H1 (cell line): ENCODE data around the gene VOPP1. TPM values are rescaled to one million over a fixed set of nuclear protein-coding genes. Genes with fewer than 3 reads are reported as not detected.

Experiments
- ASH2L ChIP-seq: fragments of 200-600, 300-600 bp; sonication (generic); IDR thresholded peaks from one replicate; pipeline ENCODE4 v1.7.1; 2017; ENCODE audit warnings: low read length
- CBX8 ChIP-seq: fragments of 300-800, 300-1000 bp; sonication (generic); IDR thresholded peaks from 2 replicates; pipeline ENCODE4 v1.7.1; 2016; ENCODE audit warnings: low read depth, low read length, borderline replicate concordance
- E2F6 ChIP-seq: IDR thresholded peaks from 2 replicates; pipeline ENCODE4 v1.6.1; 2012; ENCODE audit warnings: inconsistent platforms
- EZH2 ChIP-seq: fragments of 200-600 bp; sonication (generic); IDR thresholded peaks from 2 replicates; pipeline ENCODE4 v1.7.1; 2012; ENCODE audit warnings: low read depth, mild to moderate bottlenecking, moderate library complexity, low read length, inconsistent platforms; ENCODE audit not compliant: severe bottlenecking
- MAX ChIP-seq: IDR thresholded peaks from 2 replicates; pipeline ENCODE4 v1.6.1; 2012; ENCODE audit warnings: inconsistent platforms
- NRF1 ChIP-seq: IDR thresholded peaks from 2 replicates; pipeline ENCODE4 v1.6.1; 2011; ENCODE audit warnings: mild to moderate bottlenecking, low read depth, low read length, improper control_type of control experiment
- POLR2A ChIP-seq, 2 experiments: IDR thresholded peaks; 1 replicate in 1 of 2; 2 replicates in 1 of 2; pipeline ENCODE4 v1.6.1; 2011; ENCODE audit warnings: low read depth in 2 of 2, low read length in 2 of 2, mild to moderate bottlenecking in 2 of 2; ENCODE audit errors: control extremely low read depth in 1 of 2
- POLR2AphosphoS5 ChIP-seq: IDR thresholded peaks from 2 replicates; pipeline ENCODE4 v1.6.1; 2011; ENCODE audit warnings: low read depth, low read length
- RFX5 ChIP-seq: IDR thresholded peaks from 2 replicates; pipeline ENCODE4 v1.6.1; 2011; ENCODE audit warnings: low read depth, low read length, improper control_type of control experiment, borderline replicate concordance
- SAP30 ChIP-seq: fragments of 300-600 bp; sonication (generic); IDR thresholded peaks from 2 replicates; pipeline ENCODE4 v1.7.1; 2012; ENCODE audit warnings: low read length, moderate library complexity, mild to moderate bottlenecking, inconsistent platforms; ENCODE audit not compliant: insufficient read depth, insufficient replicate concordance
- SIN3A ChIP-seq, 2 experiments: IDR thresholded peaks in 1 of 2; conservative IDR thresholded peaks in 1 of 2; 2 replicates each; pipeline ENCODE4 v1.6.1; 2011 to 2012; ENCODE audit warnings: low read length in 2 of 2, improper control_type of control experiment in 1 of 2, low read depth in 1 of 2, mild to moderate bottlenecking in 1 of 2
- SRF ChIP-seq: IDR thresholded peaks from 2 replicates; pipeline ENCODE4 v1.6.1; 2011; ENCODE audit warnings: mild to moderate bottlenecking, low read depth, low read length, moderate library complexity
- polyA plus RNA-seq, 7 experiments: library from polyadenylated mRNA; depleted of rRNA in 3 of 7; stranded (reverse) in 5 of 7; unstranded in 2 of 7; fragments of >200 nt in 5 of 7; fragments of 200-250 nt in 2 of 7; gene quantifications; 1 replicate in 5 of 7; 2 replicates in 1 of 7; 4 replicates in 1 of 7; pipeline versions ENCODE4 v1.2.1 to v1.2.3, GENCODE V29; 2011 to 2013; ENCODE audit warnings: missing spikeins in 2 of 7, mixed read lengths in 2 of 7
- total RNA-seq: library from RNA; stranded (reverse); fragmentation: NEBNext Ultra II Directional; extraction: Animal tissue kit (Norgen Biotek cat#: 25700); gene quantifications from 2 replicates; pipeline ENCODE4 v1.2.1, GENCODE V29; 2021

Gene VOPP1
- total and polyA plus RNA-seq, 2 of the 8 experiments (the other 6 are each of a cell fraction or from before 2014, with no cell fraction given), result 44.7 to 83.0 TPM

- TF ChIP-seq RFX5 (no peak), SIN3A (conservative IDR thresholded peaks at IDR 0.05 in 1 of 2, IDR thresholded peaks at IDR 0.05 in 1 of 2; ENCODE audit: low read depth in 1 of 2, low read length in 2 of 2) (peak in 1 of 2 experiments; percentile 33; a peak in 1 of 4 replicates), EZH2 (no peak), NRF1 (peak; percentile 21; the same call in 1 of the 2 replicates), CBX8 (no peak), E2F6 (peak; percentile 27; the same call in 1 of the 2 replicates), MAX (peak; percentile 23; the same call in 1 of the 2 replicates), SAP30 (no peak), SRF (no peak), POLR2AphosphoS5 (no peak), ASH2L (peak; percentile 93), POLR2A (IDR thresholded peaks at IDR 0.05; ENCODE audit: control extremely low read depth in 1 of 2, low read depth in 2 of 2, low read length in 2 of 2) (peak in 1 of 2 experiments; percentile 43; a peak in 1 of 3 replicates)
Measured at GRCh38 chr7:55571511-55572377, 558 bp downstream of the VOPP1 start (continued).
